Endodermal cell (in vitro differentiated cells): ENCODE results near the gene FGF14. TPM values are rescaled to one million over a fixed set of nuclear protein-coding genes. Genes with fewer than 3 reads are reported as not detected.

Experiments used
- DNase-seq: peaks from one replicate; pipeline ENCODE4 v3.0.0-alpha.2; 2017
- H3K27ac ChIP-seq: 2 replicates; pipeline ENCODE4 v1.5.1; 2013; ENCODE audit warnings: mild to moderate bottlenecking, low read depth, low read length, moderate library complexity
- H3K27me3 ChIP-seq: 2 replicates; pipeline ENCODE4 v1.6.1; 2013; ENCODE audit warnings: mild to moderate bottlenecking, low read length, moderate library complexity; ENCODE audit not compliant: insufficient read depth, control insufficient read depth, poor library complexity, severe bottlenecking
- H3K36me3 ChIP-seq: 2 replicates; pipeline ENCODE4 v1.7.0; 2013; ENCODE audit warnings: mild to moderate bottlenecking, low read length, moderate library complexity; ENCODE audit not compliant: control insufficient read depth, insufficient read depth
- H3K4me1 ChIP-seq: one replicate; pipeline ENCODE4 v1.7.0; 2013; ENCODE audit warnings: low read length; ENCODE audit not compliant: control insufficient read depth, insufficient read depth
- H3K4me3 ChIP-seq: 2 replicates; pipeline ENCODE4 v1.5.1; 2013; ENCODE audit warnings: mild to moderate bottlenecking, low read length, moderate library complexity
- H3K9ac ChIP-seq: 2 replicates; pipeline ENCODE4 v1.6.1; 2013; ENCODE audit warnings: mild to moderate bottlenecking, low read length, moderate library complexity; ENCODE audit not compliant: poor library complexity, severe bottlenecking; ENCODE audit errors: extremely low read depth
- H3K9me3 ChIP-seq: 2 replicates; pipeline ENCODE4 v1.6.1; 2013; ENCODE audit warnings: mild to moderate bottlenecking, low read length, moderate library complexity; ENCODE audit not compliant: control insufficient read depth
- H3K27ac Mint-ChIP-seq: 2 replicates; pipeline ENCODE4 v1.8.0; 2020; ENCODE audit warnings: mixed read lengths
- H3K27me3 Mint-ChIP-seq: 2 replicates; pipeline ENCODE4 v1.8.0; 2021; ENCODE audit warnings: mild to moderate bottlenecking, mixed read lengths; ENCODE audit not compliant: insufficient read depth
- H3K36me3 Mint-ChIP-seq: 2 replicates; pipeline ENCODE4 v1.8.0; 2020; ENCODE audit warnings: low read depth, mixed read lengths
- H3K4me1 Mint-ChIP-seq: 2 replicates; pipeline ENCODE4 v1.8.0; 2020; ENCODE audit warnings: mixed read lengths
- H3K4me3 Mint-ChIP-seq: 2 replicates; pipeline ENCODE4 v1.8.0; 2020; ENCODE audit warnings: mild to moderate bottlenecking, moderate library complexity, mixed read lengths
- H3K9me3 Mint-ChIP-seq: 2 replicates; pipeline ENCODE4 v1.8.0; 2020; ENCODE audit warnings: mild to moderate bottlenecking, mixed read lengths
- CTCF ChIP-seq: fragments of 200-600 bp; sonication (generic); conservative IDR thresholded peaks from 2 replicates; pipeline ENCODE4 v1.5.0; 2021; ENCODE audit warnings: antibody characterized with exemption, mild to moderate bottlenecking
- WGBS, 2 experiments: methylation state at CpG; one replicate each; pipeline versions ENCODE4 v1.1.5 to v1.1.7; 2013; ENCODE audit warnings: missing lambda C conversion rate in 2 of 2, mixed read lengths in 1 of 2; ENCODE audit not compliant: insufficient coverage in 1 of 2, insufficient read length in 1 of 2; 5-methylcytosine and 5-hydroxymethylcytosine counted together
- total RNA-seq, 2 donors: library from RNA; stranded (reverse); fragmentation: NEBNext Ultra II Directional in 1 of 2; extraction: Animal tissue kit (Norgen Biotek cat#: 25700) in 1 of 2; gene quantifications; 2 replicates in 1 of 2; 3 replicates in 1 of 2; pipeline ENCODE4 v1.2.1, GENCODE V29; 2021

FGF14 gene
- total RNA-seq, 2 donors from 2014 or later, result 0.15 to 0.26 TPM

DNA sequence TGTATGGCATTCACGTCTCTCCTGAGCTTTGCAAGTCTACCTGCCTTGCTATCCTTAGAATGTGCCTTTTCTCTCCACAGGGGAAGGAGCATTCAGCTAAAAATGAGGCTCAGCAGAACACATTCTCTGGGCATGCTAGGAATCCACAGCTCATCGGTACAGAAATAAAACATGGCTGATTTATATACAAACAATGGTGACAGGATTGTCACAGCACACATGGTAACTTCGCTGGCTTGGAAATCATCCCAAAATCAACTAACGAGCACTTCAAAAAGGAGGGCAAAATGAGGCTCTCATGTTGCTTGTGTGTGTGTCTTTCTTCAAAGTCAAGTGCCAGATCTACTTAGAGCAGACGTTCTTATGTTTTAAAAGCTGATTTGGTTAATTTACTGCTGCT lies 373.0 kb downstream of the FGF14 start:
- Mint-ChIP-seq H3K36me3 (no peaks in the 10 kb centered on the region), H3K4me3 (no peak overlapping the region), H3K4me1 (no peaks in the 10 kb centered on the region), H3K9me3 (no peaks in the 10 kb centered on the region), H3K27ac (no peak overlapping the region), H3K27me3 (no peaks in the 10 kb centered on the region)
- Histone ChIP-seq H3K36me3 (no peaks in the 10 kb centered on the region), H3K4me1 (no peaks in the 10 kb centered on the region), H3K9me3 (no peaks in the 10 kb centered on the region), H3K4me3 (no peak overlapping the region), H3K27ac (no peak overlapping the region), H3K27me3 (no peaks in the 10 kb centered on the region), H3K9ac (no peak overlapping the region)
- 90 to 95% methylated on average over 3 to 5 of the region's 5 CpGs for WGBS, 2 experiments
- no peak for TF ChIP-seq CTCF
- no peak for DNase-seq

DNA sequence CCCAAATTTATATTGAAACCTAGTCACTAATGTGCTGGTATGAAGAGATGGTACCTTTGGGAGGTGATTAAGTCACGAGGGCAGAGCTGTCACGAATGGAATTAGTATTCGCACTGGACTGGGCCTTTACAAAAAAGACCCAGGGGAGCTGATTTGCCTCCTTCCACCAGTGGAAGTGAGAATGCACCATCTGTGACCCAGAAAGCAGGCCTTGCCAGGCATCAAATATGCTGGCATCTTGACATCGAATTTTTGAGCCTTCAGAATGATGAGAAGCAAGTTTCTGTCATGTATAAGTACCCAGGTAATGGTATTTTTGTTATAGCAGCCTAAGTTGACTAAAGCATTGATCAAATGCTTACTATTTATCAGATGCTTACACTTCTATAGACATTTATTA lies 373.6 kb downstream of the FGF14 start:
- Mint-ChIP-seq H3K27me3 (no peaks in the 10 kb centered on the region), H3K9me3 (no peaks in the 10 kb centered on the region), H3K36me3 (no peaks in the 10 kb centered on the region), H3K4me3 (no peak overlapping the region), H3K27ac (no peak overlapping the region), H3K4me1 (no peaks in the 10 kb centered on the region)
- H3K4me3 ChIP-seq, result no peak overlapping the region
- no peak overlapping the region for H3K9ac ChIP-seq
- WGBS, 2 experiments, result 68 to 75% methylated on average over 3 to 4 of the region's 4 CpGs
- no peak overlapping the region for H3K27ac ChIP-seq
- H3K27me3 ChIP-seq, result no peaks in the 10 kb centered on the region
- no peak for TF ChIP-seq CTCF
- H3K36me3 ChIP-seq, result no peaks in the 10 kb centered on the region
- no peaks in the 10 kb centered on the region for H3K9me3 ChIP-seq
- no peaks in the 10 kb centered on the region for H3K4me1 ChIP-seq
- DNase-seq, result no peak

GRCh38 chr13:102021777-102022176 lies 380.1 kb downstream of the FGF14 start:
- peaks cover 2% of the 10 kb centered on the region for H3K27me3 Mint-ChIP-seq
- H3K4me1 ChIP-seq, result no peaks in the 10 kb centered on the region
- H3K4me1 Mint-ChIP-seq, result no peaks in the 10 kb centered on the region
- H3K27me3 ChIP-seq, result no peaks in the 10 kb centered on the region
- H3K9ac ChIP-seq, result no peak overlapping the region
- H3K36me3 Mint-ChIP-seq, result no peaks in the 10 kb centered on the region
- H3K4me3 ChIP-seq, result no peak overlapping the region
- H3K36me3 ChIP-seq, result no peaks in the 10 kb centered on the region
- no peak for DNase-seq
- H3K9me3 Mint-ChIP-seq, result peaks cover 19% of the 10 kb centered on the region
- TF ChIP-seq CTCF, result no peak
- no peak overlapping the region for H3K27ac ChIP-seq
- no peak overlapping the region for H3K27ac Mint-ChIP-seq
- no peaks in the 10 kb centered on the region for H3K9me3 ChIP-seq
- H3K4me3 Mint-ChIP-seq, result no peak overlapping the region
- WGBS, 2 experiments, result 91 to 92% methylated on average over 2 of the region's 2 CpGs
